GM21526 (cell line): ENCODE data around the gene TLE2.

ENCODE experiments used
- ATAC-seq: cut with Tn5 transposase; IDR thresholded peaks from one replicate; pipeline ENCODE4 v1.9.1; 2021; ENCODE audit warnings: moderate library complexity; ENCODE audit not compliant: unreplicated experiment, low FRiP score

Gene TLE2

GRCh38 chr19:3029065-3029923, at the start of gene TLE2:
Gene TLE2, minus strand, starts transcription at chr19:3029280. Its CDS starts 376 bp downstream, at chr19:3028904.
- no peak for ATAC-seq

- no peak for ATAC-seq
Measured at GRCh38 chr19:3075605-3076431, 46.7 kb upstream of the TLE2 start.

GRCh38 chr19:3073931-3074595, 45.0 kb upstream of the TLE2 start:
- ATAC-seq: no peak

- no peak for ATAC-seq
Measured at GRCh38 chr19:3073159-3073563, 44.1 kb upstream of the TLE2 start.

- ATAC-seq: no peak
Measured at GRCh38 chr19:3071768-3072167, 42.7 kb upstream of the TLE2 start.

- no peak for ATAC-seq
Measured at GRCh38 chr19:3068071-3068470, 39.0 kb upstream of the TLE2 start.

GRCh38 chr19:3067563-3067962, 38.5 kb upstream of the TLE2 start:
- ATAC-seq: no peak

- ATAC-seq: no peak
Measured at GRCh38 chr19:3066482-3067049, 37.5 kb upstream of the TLE2 start.

GRCh38 chr19:3065675-3066357, 36.7 kb upstream of the TLE2 start:
- ATAC-seq: no peak

GRCh38 chr19:3064011-3064330, 34.9 kb upstream of the TLE2 start:
- ATAC-seq: no peak

- ATAC-seq: no peak
Measured at GRCh38 chr19:3062165-3063105, 33.4 kb upstream of the TLE2 start, which contains the start of gene TLE5. Gene TLE5, minus strand, starts transcription at chr19:3062495. Its CDS starts 295 bp downstream, at chr19:3062200.

GRCh38 chr19:3061182-3062161, 32.4 kb upstream of the TLE2 start:
- no peak for ATAC-seq

GRCh38 chr19:3060857-3061181, 31.7 kb upstream of the TLE2 start:
- ATAC-seq: no peak

- no peak for ATAC-seq
Measured at GRCh38 chr19:3059653-3060052, 30.6 kb upstream of the TLE2 start.

GRCh38 chr19:3058821-3059314, 29.8 kb upstream of the TLE2 start:
- ATAC-seq: no peak

GRCh38 chr19:3058009-3058820, 29.1 kb upstream of the TLE2 start:
- no peak for ATAC-seq

- ATAC-seq: no peak
Measured at GRCh38 chr19:3057275-3057714, 28.2 kb upstream of the TLE2 start.
